ENCODE results near the gene TAF7.
"Not testable (repeated sequence)": the region's sequence is repeated elsewhere in the genome, so short reads cannot be mapped to it uniquely, and the experiment has no call there.

Gene TAF7

GRCh38 chr5:141338538-141339306, 18.1 kb upstream of the TAF7 start, which contains the start of gene PCDHGA2:
PCDHGA2 (plus strand) TSS chr5:141338760.
- DNase-seq (ENCODE audit: low read depth in 2 of 2): no peak

GRCh38 chr5:141332571-141332970, 12.0 kb upstream of the TAF7 start:
- not testable (repeated sequence) for DNase-seq (ENCODE audit: low read depth in 2 of 2)

- no peak for DNase-seq (ENCODE audit: low read depth in 2 of 2)
Observed at GRCh38 chr5:141330299-141331080, 9.9 kb upstream of the TAF7 start, which contains the start of gene PCDHGA1. PCDHGA1 (plus strand) TSS chr5:141330514.

GRCh38 chr5:141328231-141328630, 7.6 kb upstream of the TAF7 start:
- DNase-seq (ENCODE audit: low read depth in 2 of 2): no peak

- peak; percentile 35 to 51 for DNase-seq (ENCODE audit: low read depth in 2 of 2)
Observed at GRCh38 chr5:141326088-141326854, 5.7 kb upstream of the TAF7 start.

GRCh38 chr5:141322261-141322660, 1.7 kb upstream of the TAF7 start:
- no peak for DNase-seq (ENCODE audit: low read depth in 2 of 2)

- DNase-seq (ENCODE audit: low read depth in 2 of 2): no peak
Observed at GRCh38 chr5:141319699-141320098, 885 bp downstream of the TAF7 start.

GRCh38 chr5:141319202-141319601, 1.4 kb downstream of the TAF7 start:
- no peak for DNase-seq (ENCODE audit: low read depth in 2 of 2)

- not testable (repeated sequence) for DNase-seq (ENCODE audit: low read depth in 2 of 2)
Observed at GRCh38 chr5:141316963-141317362, 3.6 kb downstream of the TAF7 start.

GRCh38 chr5:141313711-141314110, 6.9 kb downstream of the TAF7 start:
- no peak for DNase-seq (ENCODE audit: low read depth in 2 of 2)

- no peak for DNase-seq (ENCODE audit: low read depth in 2 of 2)
Observed at GRCh38 chr5:141306630-141307029, 14.0 kb downstream of the TAF7 start.

- DNase-seq (ENCODE audit: low read depth in 2 of 2): no peak
Observed at GRCh38 chr5:141303756-141304155, 16.8 kb downstream of the TAF7 start, which contains the start of gene SLC25A2. SLC25A2 (minus strand) TSS chr5:141304049; CDS start chr5:141303865, 184 bp downstream.

GRCh38 chr5:141298376-141298775, 22.2 kb downstream of the TAF7 start:
- no peak for DNase-seq (ENCODE audit: low read depth in 2 of 2)

GRCh38 chr5:141272906-141273305, 47.7 kb downstream of the TAF7 start:
- no peak for DNase-seq (ENCODE audit: low read depth in 2 of 2)

GRCh38 chr5:141269195-141269594, 51.4 kb downstream of the TAF7 start:
- no peak for DNase-seq (ENCODE audit: low read depth in 2 of 2)

Measured in stimulated activated CD4-positive, alpha-beta T cell treated with anti-CD3 and anti-CD28 coated beads, Interleukin-12 subunit alpha, Interleukin-12 subunit beta, amount 100 ng/mL, for 24 hours (primary cell).